ENCODE results near the gene TLR6. TPM values are rescaled to one million over a fixed set of nuclear protein-coding genes. Genes with fewer than 3 reads are reported as not detected.

TLR6 gene
- total and polyA plus RNA-seq, 10 of the 15 experiments (the other 5 are each of a cell fraction or from before 2014, with no cell fraction given) = 1.1 to 49.4 (median 12.5) TPM

DNA sequence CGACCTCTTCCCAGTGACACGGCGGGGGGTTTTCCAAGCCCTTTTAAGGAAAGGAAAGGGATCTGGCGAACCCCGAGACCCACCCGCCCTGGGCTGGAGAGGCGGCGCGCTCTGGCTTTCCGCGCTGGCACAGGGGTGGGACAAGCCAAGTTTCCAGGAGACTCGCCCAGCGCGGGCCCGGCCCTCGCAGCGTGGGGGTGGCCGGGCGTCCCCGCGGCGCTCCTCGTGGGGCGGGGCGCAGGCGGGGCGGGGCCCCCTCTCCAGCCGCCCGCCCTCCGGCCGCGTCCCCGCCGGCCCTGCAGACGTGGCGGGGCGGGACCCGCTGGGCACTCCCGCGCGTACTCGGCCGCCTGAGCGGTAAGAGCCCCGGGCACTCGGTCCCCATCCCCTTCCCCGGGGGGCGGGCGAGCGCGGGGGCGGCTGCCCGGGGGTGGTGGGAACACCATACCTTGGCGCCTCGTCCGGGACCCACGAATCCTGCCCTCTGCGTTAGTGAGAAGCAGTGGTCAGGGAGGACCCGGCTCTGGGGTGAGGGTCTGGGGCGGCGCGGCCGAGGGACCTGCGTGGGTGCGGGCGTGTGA lies 11.0 kb upstream of the TLR6 start, which contains the start of gene FAM114A1 (continued):
- TF ChIP-seq ZNF384 (IDR thresholded peaks at IDR 0.05; ENCODE audit: borderline replicate concordance, low read depth, low read length) (no peak), JUND (IDR thresholded peaks at IDR 0.05; ENCODE audit: low read depth, low read length) (no peak), FOXM1 (IDR thresholded peaks at IDR 0.05; ENCODE audit: low read depth, low read length) (no peak), BCL3 (IDR thresholded peaks at IDR 0.05; ENCODE audit: borderline replicate concordance, insufficient read depth, low read depth, low read length, poor library complexity, severe bottlenecking) (no peak), LARP7 (IDR thresholded peaks at IDR 0.05) (0 out of 2 replicates have a peak, but pooled peaks have one; percentile 17), SUZ12 (IDR thresholded peaks at IDR 0.05; ENCODE audit: unreplicated experiment) (no peak)
- TF ChIP-seq, protein P1, sequence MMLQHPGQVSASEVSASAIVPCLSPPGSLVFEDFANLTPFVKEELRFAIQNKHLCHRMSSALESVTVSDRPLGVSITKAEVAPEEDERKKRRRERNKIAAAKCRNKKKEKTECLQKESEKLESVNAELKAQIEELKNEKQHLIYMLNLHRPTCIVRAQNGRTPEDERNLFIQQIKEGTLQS (IDR thresholded peaks at IDR 0.05; ENCODE audit: borderline replicate concordance, extremely low read depth, low read depth, low read length) = no peak

GRCh38 chr4:38866973-38867477 lies 10.4 kb upstream of the TLR6 start:
- Histone ChIP-seq H3K27me3 (replicated peaks in 1 of 2; ENCODE audit: control insufficient read depth in 2 of 2, insufficient read depth in 2 of 2, low read length in 1 of 2) (no peaks in the 10 kb centered on the region), H3K4me3 (peak overlapping the region; percentile 82), H3K36me3 (ENCODE audit: control insufficient read depth in 2 of 2, insufficient read depth in 2 of 2, low read length in 1 of 2) (no peaks in the 10 kb centered on the region), H2AFZ (ENCODE audit: control insufficient read depth, low read depth, low read length) (peak overlapping the region; percentile 84), H3K4me1 (ENCODE audit: control insufficient read depth, insufficient read depth, low read length) (peaks cover 7% of the 10 kb centered on the region), H3K79me2 (ENCODE audit: control insufficient read depth, insufficient read depth, low read length) (peaks cover 2% of the 10 kb centered on the region; the same call in 1 of the 2 replicates), H4K20me1 (ENCODE audit: control insufficient read depth, insufficient read depth) (no peaks in the 10 kb centered on the region), H3K27ac (ENCODE audit: control insufficient read depth, insufficient read depth) (no peak overlapping the region; the same call in 1 of the 2 replicates), H3K9me3 (replicated peaks; ENCODE audit: control insufficient read depth, insufficient read depth, low read length) (no peaks in the 10 kb centered on the region), H3K9ac (ENCODE audit: control insufficient read depth, insufficient read depth, low read length) (peak overlapping the region; percentile 61; the same call in 1 of the 2 replicates), H3K4me2 (ENCODE audit: control insufficient read depth, insufficient read depth) (peak overlapping the region; percentile 60)
- 60% methylated on average over 11 of the region's 11 CpGs for WGBS (ENCODE audit: insufficient coverage, insufficient replicate concordance, low lambda C conversion rate, missing lambda C conversion rate)
- no peak for TF ChIP-seq HCFC1 (IDR thresholded peaks at IDR 0.05; ENCODE audit: low read length)
- TF ChIP-seq MLLT1 (IDR thresholded peaks at IDR 0.05) = peak; percentile 43; the same call in 1 of the 2 replicates
- no peak for TF ChIP-seq REST (IDR thresholded peaks at IDR 0.05; ENCODE audit: low read depth, low read length)
- TF ChIP-seq BCL11A (IDR thresholded peaks at IDR 0.05; ENCODE audit: low read depth, low read length) = no peak
- TF ChIP-seq FOXM1 (IDR thresholded peaks at IDR 0.05; ENCODE audit: low read depth, low read length) = no peak
- ChIA-PET POLR2A (interaction anchor here (0.6 to 1.5 kb wide), 7 partner anchors 11 to 181 kb away, joined by 3 to 8 read pairs (median 4); partner anchors contain the start of gene TLR10), RAD21 (ENCODE audit: unreplicated experiment) (interaction anchor here (0.6 to 3.6 kb wide), 8 partner anchors 11 to 268 kb away, joined by 3 to 18 read pairs (median 8); partner anchors contain the start of genes TLR10 and TLR6), CTCF (interaction anchor here (0.7 to 3.7 kb wide), 12 partner anchors 8 to 265 kb away, joined by 3 to 34 read pairs (median 6); partner anchors contain the start of genes TLR1, TLR10 and TLR6), SMC1A (ENCODE audit: uncharacterized antibody, unreplicated experiment) (interaction anchor here (0.9 to 3.7 kb wide), 15 partner anchors 9 to 689 kb away, joined by 3 to 27 read pairs (median 4); partner anchors contain the start of gene TLR10)
- in situ Hi-C loops (cut with MboI) (loop anchor here (10.0 to 25.0 kb wide), 3 partner anchors 555 to 802 kb away; no protein-coding TSS in a partner anchor), intact Hi-C loops (cut with micrococcal nuclease; ENCODE audit: unreplicated experiment) (no loop called here)
- ATAC-seq = no peak; the same call in 1 of the 3 replicates
- FAIRE-seq = no peak
- DNase-seq (ENCODE audit: low read depth, low spot score) = no peak
- no TSS peak for BruUV-seq (replicated peaks)
